Endometrial microvascular endothelial cells (primary cell): ENCODE results near the gene RMDN2. TPM values are rescaled to one million over a fixed set of nuclear protein-coding genes. Genes with fewer than 3 reads are reported as not detected.

Source experiments
- in situ Hi-C: cut with HindIII; loops from 2 replicates; pipeline ENCODE4 v1.10.0; 2017; ENCODE audit warnings: low sequenced_read_pairs, low pct_unique_long_range_greater_than_20kb; ENCODE audit errors: inconsistent ontology term
- total RNA-seq: library from RNA; depleted of rRNA; stranded (reverse); fragments of >200 nt; gene quantifications from one replicate; pipeline ENCODE4 v1.2.3, GENCODE V29; 2015; ENCODE audit errors: inconsistent ontology term

RMDN2 gene
- total RNA-seq, 1 donor from 2014 or later, result 2.3 TPM

DNA sequence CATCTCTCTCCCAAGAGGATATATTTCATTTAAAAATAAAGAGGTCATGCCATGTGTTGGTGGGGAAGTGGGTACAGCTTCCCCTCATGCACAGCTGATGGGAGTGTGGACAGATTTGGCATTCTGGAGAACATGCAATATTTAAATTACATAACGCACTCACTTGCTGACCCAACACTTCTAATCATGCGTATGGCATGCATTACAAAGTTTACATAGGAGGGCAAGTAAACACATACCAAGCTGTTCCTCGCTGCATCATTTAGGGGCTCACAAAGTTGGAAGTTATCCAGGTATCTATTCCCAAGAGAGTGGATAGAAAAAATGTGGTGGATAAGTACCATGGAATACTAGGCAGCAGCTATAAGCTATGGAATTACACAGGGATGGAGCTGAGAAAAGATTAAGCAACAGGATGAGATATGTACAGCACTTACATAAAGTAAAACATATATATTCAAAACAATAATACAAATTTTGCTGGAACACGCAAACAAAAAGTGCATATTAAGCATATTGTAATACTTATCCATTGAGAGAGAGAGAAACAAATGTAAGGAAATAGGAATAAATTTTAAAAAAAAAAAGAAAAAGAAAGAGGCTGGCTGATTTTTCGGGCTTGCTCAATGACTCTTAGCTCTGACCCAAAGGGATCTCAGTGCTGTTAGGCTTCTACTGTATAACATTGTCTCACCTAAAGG, 139.9 kb downstream of the RMDN2 start:
- in situ Hi-C loops, result no loop called here

DNA sequence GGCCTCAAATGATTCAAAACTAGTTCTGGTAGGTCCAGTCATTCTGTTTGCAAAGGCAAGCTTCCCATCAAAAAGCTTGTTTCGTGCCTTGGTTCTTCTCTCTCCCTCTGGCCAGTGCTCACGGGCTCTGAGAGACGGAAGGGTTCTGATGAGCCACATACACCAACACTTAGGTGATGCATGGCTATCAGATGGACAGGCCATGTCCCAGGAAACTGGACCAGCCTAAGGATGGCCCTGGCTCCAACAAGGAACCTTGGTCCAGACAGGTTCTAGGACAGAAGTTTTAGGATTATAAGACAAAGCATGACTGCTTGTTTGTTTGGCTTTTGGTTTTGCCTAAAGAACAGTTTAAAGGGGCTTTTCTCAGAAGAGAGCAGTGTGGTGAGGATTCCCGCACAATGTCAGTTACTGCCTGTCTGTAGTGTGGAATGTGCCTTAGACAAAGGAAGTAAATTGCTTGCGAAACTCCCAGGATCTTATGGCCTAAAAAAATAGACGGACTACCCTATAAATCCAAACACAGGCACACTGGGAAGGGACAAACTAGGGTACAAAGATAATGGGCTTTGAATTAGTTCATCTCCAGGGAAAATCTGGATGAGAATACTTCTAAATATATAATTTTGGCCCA, 140.5 kb downstream of the RMDN2 start:
- in situ Hi-C loops, result no loop called here

DNA sequence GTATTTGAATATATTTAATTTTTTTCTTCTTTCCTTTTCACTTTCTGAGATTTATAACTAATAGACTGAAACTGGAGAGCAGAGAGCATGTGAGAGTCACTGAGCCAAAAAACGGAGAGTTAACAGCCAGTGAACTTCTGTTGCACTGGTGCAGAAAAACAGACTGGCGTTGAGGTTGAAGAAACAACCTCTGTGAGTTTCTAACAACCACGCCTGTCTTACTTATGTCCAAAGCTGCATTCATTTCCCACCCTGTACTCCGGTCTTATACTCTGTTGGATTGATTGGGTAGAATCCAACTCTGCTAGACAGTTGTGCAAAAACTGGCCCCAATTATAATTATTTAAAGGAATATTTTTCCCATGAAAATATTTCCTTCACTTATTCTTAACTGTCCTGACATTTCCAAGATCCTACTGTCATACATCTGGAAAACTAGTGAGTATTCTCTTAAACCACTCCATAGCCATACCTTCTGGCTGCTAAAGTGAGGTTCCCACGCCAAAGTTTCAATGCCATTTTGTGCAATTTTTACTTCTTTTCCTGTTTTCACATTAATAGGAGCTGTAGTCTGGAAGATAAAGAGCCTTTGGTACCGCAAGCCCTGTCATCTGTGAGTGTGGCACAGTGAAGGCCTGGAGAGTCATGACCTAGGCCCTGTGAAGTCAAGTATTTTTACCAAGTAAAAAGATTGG, 141.5 kb downstream of the RMDN2 start:
- in situ Hi-C loops, result no loop called here

Other genes with a start within 250 kb of the RMDN2 start
- gene CYP1B1, start 150.9 kb downstream of the RMDN2 start, total RNA-seq, result 0.28 TPM